COLO668 (cell line): ENCODE results near the gene ATAT1.
A peak's percentile ranks its signal among the peaks of the same experiment; 100 is the strongest.

Experiments used
- DNase-seq: peaks from one replicate; lab custom pipeline; 2025; ENCODE audit not compliant: unreplicated experiment; lab: John Stamatoyannopoulos, UW

Gene ATAT1

GRCh38 chr6:30626484-30627366, at the start of gene ATAT1:
Gene ATAT1, plus strand, starts transcription at chr6:30626874.
- peak; percentile 78 for DNase-seq

DNA sequence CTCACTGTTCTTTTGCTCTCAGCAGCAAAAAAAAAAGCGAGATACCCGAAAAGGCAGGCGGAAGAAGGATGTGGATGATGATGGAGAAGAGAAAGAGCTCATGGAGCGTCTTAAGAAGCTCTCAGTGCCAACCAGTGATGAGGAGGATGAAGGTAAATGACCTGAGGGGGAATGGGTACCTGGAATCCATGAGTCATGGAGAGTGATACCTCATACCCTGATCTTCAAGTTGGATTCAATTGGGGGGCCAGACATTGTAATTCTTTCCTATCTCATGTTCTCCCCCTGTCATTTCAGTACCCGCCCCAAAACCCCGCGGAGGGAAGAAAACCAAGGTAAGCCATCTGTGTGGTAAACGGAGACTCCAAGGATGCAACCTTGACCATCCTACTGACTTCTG, 48.6 kb upstream of the ATAT1 start:
- no peak for DNase-seq

GRCh38 chr6:30583921-30584320, 42.8 kb upstream of the ATAT1 start:
- DNase-seq = no peak

GRCh38 chr6:30589754-30590358, 36.8 kb upstream of the ATAT1 start:
- no peak for DNase-seq

DNA sequence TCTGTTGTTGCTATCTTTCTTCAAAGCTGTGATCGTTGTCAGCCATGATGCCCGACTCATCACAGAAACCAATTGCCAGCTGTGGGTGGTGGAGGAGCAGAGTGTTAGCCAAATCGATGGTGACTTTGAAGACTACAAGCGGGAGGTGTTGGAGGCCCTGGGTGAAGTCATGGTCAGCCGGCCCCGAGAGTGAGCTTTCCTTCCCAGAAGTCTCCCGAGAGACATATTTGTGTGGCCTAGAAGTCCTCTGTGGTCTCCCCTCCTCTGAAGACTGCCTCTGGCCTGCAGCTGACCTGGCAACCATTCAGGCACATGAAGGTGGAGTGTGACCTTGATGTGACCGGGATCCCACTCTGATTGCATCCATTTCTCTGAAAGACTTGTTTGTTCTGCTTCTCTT, 36.2 kb upstream of the ATAT1 start:
- DNase-seq = no peak

DNA sequence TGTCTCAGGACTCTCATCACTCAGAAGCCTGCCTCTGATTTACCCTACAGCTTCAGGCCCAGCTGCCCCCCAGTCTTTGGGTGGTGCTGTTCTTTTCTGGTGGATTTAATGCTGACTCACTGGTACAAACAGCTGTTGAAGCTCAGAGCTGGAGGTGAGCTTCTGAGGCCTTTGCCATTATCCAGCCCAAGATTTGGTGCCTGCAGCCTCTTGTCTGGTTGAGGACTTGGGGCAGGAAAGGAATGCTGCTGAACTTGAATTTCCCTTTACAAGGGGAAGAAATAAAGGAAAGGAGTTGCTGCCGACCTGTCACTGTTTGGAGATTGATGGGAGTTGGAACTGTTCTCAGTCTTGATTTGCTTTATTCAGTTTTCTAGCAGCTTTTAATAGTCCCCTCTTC, 35.7 kb upstream of the ATAT1 start:
- no peak for DNase-seq

GRCh38 chr6:30592287-30592686, 34.4 kb upstream of the ATAT1 start:
- no peak for DNase-seq

GRCh38 chr6:30597315-30598144, 29.1 kb upstream of the ATAT1 start:
- DNase-seq = peak; percentile 68

- no peak for DNase-seq
These were observed 27.6 kb upstream of the ATAT1 start for GRCh38 chr6:30598912-30599624.

GRCh38 chr6:30599625-30600324, 26.9 kb upstream of the ATAT1 start:
- DNase-seq = no peak

DNA sequence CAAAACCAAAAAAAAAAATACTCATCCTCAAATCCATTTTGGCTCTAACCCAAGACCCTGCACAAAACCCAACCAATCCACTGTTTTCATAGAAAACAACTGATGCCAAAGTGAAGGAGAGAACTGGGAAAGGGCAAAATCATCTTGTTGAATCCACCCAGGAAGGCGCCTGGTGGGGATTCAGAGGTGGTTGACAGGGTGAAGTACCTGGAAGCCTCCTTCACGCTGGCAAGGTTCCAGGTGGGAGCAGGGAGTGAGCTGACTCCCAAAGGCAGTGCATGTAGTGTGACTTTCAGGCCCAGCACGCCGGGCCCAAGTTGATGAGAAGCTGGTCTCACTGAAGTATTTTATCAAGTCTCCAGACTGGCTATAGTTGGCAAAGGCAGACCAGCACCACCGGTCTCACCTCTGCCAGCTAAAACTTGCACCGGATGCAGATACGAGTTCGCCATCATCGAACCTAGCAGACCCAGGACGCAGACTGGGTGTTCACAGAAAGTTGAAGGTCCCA, 26.2 kb upstream of the ATAT1 start:
- no peak for DNase-seq

DNA sequence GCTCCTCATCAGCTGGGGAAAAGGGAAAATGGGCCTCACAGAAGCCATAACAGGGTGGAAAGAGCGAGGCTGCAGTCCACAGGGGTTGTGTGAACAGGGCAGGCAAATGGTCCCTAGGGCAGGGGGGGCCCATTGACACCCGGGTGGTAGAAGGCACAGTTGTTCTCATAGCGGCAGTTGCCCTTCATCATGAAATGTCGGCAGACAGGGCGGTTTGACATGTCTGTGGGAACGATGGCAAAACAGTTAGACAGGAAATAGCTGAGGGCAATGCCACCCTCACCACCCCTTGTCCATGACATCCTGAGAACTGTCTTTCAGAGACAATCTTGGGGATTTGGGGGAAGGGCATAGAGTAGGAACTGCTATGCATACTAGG, 25.2 kb upstream of the ATAT1 start:
- no peak for DNase-seq

DNA sequence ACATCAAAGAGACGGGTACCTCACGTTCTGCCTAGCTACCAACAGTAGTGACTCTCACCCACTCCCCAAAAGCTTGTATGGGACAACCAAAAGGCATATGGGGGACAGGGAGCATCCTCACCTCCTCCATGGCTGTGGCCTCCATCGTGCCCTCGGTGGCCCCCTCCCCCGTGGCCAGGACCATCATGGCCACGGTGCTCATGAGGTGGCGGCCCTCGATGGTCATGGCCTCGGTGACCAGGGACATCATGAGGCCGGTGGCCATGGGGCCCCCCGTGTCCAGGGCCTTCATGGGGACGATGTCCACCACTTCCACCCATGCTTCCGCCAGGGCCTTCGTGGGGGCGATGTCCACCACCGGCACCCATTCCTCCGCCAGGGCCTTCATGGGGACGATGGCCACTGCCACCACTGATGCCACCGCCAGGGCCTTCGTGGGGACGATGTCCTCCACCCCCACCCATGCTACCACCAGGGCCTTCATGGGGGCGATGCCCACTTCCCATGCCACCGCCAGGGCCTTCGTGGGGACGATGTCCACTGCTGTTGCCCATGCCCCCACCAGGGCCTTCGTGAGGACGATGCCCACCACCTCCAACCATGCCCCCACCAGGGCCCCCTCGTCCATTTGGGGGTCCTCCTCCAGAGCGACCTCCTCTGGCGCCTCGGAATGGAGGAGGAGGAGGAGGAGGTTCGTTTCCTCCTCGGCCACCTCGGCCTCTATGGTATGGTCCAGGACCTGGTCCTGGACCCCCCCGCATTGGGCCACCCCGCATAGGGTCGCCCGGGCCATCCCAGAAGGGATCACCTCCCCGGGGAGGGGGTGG, 24.6 kb upstream of the ATAT1 start:
- no peak for DNase-seq

GRCh38 chr6:30603961-30604360, 22.7 kb upstream of the ATAT1 start:
- DNase-seq = no peak

DNA sequence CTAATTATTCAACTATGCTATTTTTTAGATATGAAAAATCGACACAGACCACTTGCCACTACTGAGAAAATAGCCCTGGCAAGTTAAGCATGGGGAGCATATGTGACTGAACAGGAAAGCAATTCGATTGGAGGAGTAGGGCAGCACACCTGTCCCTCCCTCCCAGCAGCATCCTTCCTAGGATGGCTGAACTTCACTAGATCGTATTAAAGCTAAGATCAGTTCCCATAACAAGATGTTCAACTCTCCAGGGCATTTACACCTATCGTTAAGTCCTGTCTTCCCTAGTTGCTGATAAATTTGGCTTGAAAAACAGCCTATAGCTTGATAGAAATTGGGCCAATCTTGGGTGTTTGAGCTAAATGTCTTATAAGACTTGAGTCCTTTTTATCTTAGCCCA, 16.6 kb upstream of the ATAT1 start:
- no peak for DNase-seq

DNA sequence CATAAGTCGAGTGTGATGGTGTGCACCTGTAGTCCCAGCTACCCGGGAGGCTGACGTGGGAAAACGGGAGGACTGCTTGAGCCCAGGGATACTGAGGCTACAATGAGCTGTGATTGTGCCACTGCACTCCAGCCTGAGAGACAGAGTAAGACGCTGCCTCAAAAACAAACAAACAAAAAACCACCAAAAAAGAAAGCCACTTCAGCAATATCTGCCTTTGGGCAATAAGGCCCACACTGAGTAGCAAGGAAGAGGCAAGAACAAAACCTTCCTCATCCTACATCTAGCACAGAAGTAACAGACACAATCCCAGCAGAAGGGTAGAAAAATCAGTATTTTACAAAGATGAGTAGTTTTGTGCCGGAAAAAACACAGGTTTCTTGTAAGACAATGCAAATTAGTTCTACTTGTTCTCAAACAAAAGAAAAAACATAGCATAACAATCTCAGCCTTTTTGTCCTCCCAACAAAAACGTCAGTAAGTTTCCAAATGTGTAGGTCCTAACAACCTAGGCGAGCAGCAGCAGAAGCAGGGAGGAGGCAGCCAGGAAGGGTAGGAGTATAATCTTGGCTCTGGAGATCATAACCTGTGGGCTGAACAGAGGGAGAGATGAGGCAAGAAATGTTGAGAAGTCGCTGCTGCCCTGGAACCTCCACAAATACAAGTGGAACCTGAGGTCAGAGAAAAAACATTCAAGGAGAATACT, 15.4 kb upstream of the ATAT1 start:
- DNase-seq = no peak

DNA sequence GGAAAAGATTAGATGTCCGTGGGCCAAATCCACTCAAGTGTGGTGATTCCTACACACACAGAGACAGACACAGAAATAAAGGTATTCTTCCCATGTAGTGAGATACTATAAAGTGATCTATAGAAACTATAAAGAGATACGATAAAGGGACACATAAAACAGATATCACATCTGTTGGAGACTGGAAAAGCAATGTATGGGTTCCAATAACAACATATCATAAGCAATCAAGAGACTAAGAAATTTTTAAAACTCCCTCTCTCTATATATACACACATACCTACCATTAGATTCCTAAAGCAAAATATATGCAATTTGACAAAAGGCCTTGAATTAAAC, 14.8 kb upstream of the ATAT1 start:
- no peak for DNase-seq

DNA sequence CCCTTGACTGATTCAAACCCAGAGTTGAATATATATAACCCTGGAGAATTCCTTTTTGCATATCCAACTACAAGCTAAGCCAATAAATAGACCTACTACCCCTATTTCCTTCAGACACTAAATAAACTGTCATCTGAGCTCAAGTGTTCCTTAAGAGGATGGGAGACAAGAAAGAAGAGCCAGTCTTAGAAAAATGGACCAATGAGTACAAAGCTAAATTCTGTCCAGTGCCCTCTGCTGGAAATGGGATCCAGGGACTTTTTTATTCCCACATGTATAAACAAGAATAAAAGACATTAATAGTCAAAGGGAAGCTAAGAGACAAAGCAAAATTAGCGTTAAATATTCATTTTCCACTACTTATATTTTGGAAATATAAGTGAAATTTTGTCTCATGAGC, 14.5 kb upstream of the ATAT1 start:
- no peak for DNase-seq

DNA sequence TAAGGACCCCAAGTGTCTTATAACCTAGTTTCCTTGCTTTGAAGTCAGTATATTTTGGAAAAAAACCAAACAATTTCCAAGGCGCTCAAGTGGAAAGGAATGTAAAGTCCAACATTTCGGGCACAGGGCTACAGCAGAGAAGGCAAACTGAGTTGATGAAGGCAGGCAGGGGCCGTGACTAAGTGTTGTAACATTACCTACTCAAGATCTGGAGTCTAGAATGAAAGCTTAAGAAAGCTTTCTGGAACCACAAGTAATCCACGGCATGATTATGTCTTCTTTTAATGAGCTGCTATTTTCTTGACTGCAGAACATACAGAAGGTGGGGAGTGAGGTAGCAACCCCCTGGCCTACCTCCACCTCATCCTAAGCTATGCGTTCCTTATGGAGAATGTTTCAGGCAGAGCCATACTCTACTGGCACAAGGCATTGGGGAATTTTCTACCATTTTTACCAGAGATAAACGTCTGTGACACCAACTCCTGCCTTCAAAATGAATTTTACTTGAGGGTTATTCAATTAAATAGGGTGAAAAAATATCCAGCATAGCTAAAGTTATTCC, 13.9 kb upstream of the ATAT1 start:
- no peak for DNase-seq
